ENCODE measurements around the gene AVPR1B.

Gene AVPR1B

GRCh38 chr1:206075786-206076755 lies 41.1 kb downstream of the AVPR1B start:
- H3K4me3 ChIP-seq (ENCODE audit: low read length) = no peak overlapping the region
- no peak for DNase-seq (ENCODE audit: low read depth)

GRCh38 chr1:206074839-206075238 lies 42.3 kb downstream of the AVPR1B start:
- no peak for TF ChIP-seq CTCF (conservative IDR thresholded peaks at IDR 0.05; ENCODE audit: low read depth, low read length)
- H3K4me3 ChIP-seq (ENCODE audit: low read length) = no peak overlapping the region
- DNase-seq (ENCODE audit: low read depth) = no peak

More at GRCh38 chr1:206075786-206076755, 41.1 kb downstream of the AVPR1B start:
- no peak for TF ChIP-seq CTCF (conservative IDR thresholded peaks at IDR 0.05; ENCODE audit: low read depth, low read length)

- no peak for TF ChIP-seq CTCF (conservative IDR thresholded peaks at IDR 0.05; ENCODE audit: low read depth, low read length)
- no peak for DNase-seq (ENCODE audit: low read depth)
Observed at GRCh38 chr1:206070627-206071304, 46.4 kb downstream of the AVPR1B start.

GRCh38 chr1:206068314-206068713 lies 48.9 kb downstream of the AVPR1B start:
- no peak for TF ChIP-seq CTCF (conservative IDR thresholded peaks at IDR 0.05; ENCODE audit: low read depth, low read length)
- DNase-seq (ENCODE audit: low read depth) = no peak
- no peak overlapping the region for H3K4me3 ChIP-seq (ENCODE audit: low read length)

More at GRCh38 chr1:206070627-206071304, 46.4 kb downstream of the AVPR1B start:
- H3K4me3 ChIP-seq (ENCODE audit: low read length) = no peak overlapping the region

GRCh38 chr1:206067486-206068227 lies 49.5 kb downstream of the AVPR1B start:
- no peak for DNase-seq (ENCODE audit: low read depth)
- no peak overlapping the region for H3K4me3 ChIP-seq (ENCODE audit: low read length)
- no peak for TF ChIP-seq CTCF (conservative IDR thresholded peaks at IDR 0.05; ENCODE audit: low read depth, low read length)

- no peak overlapping the region for H3K4me3 ChIP-seq (ENCODE audit: low read length)
- DNase-seq (ENCODE audit: low read depth) = no peak
- TF ChIP-seq CTCF (conservative IDR thresholded peaks at IDR 0.05; ENCODE audit: low read depth, low read length) = no peak
Observed at GRCh38 chr1:206066479-206067171, 50.6 kb downstream of the AVPR1B start.
